SKM-1 (cell line): Measurements from ENCODE around the gene SUMO1.

ENCODE experiments used
- DNase-seq: peaks from one replicate; lab custom pipeline; 2025; ENCODE audit not compliant: unreplicated experiment; lab: John Stamatoyannopoulos, UW

Gene SUMO1

GRCh38 chr2:202201220-202202160 is 36.9 kb downstream of the SUMO1 start:
- no peak for DNase-seq

GRCh38 chr2:202196727-202197126 is 41.7 kb downstream of the SUMO1 start:
- DNase-seq: peak; percentile 58

GRCh38 chr2:202194418-202194817 is 44.0 kb downstream of the SUMO1 start:
- DNase-seq: no peak

GRCh38 chr2:202193881-202194353 is 44.5 kb downstream of the SUMO1 start:
- DNase-seq: no peak

GRCh38 chr2:202193305-202193704 is 45.1 kb downstream of the SUMO1 start:
- no peak for DNase-seq

GRCh38 chr2:202187570-202187969 is 50.8 kb downstream of the SUMO1 start:
- DNase-seq: no peak

- no peak for DNase-seq
These were observed 51.7 kb downstream of the SUMO1 start for GRCh38 chr2:202186641-202187202.

GRCh38 chr2:202185156-202185555 is 53.2 kb downstream of the SUMO1 start:
- DNase-seq: no peak

- DNase-seq: no peak
These were observed 53.8 kb downstream of the SUMO1 start for GRCh38 chr2:202184557-202184956.

GRCh38 chr2:202178346-202178958 is 59.9 kb downstream of the SUMO1 start:
- DNase-seq: peak; percentile 43

- DNase-seq: no peak
These were observed 65.8 kb downstream of the SUMO1 start for GRCh38 chr2:202172439-202173211.

- no peak for DNase-seq
These were observed 67.1 kb downstream of the SUMO1 start for GRCh38 chr2:202171241-202171825.

- DNase-seq: no peak
These were observed 68.5 kb downstream of the SUMO1 start for GRCh38 chr2:202169832-202170424.

GRCh38 chr2:202169131-202169530 is 69.3 kb downstream of the SUMO1 start:
- no peak for DNase-seq

- DNase-seq: no peak
These were observed 72.5 kb downstream of the SUMO1 start for GRCh38 chr2:202165945-202166344.

GRCh38 chr2:202165208-202165607 is 73.2 kb downstream of the SUMO1 start:
- no peak for DNase-seq

- no peak for DNase-seq
These were observed 74.0 kb downstream of the SUMO1 start for GRCh38 chr2:202164411-202164810.

GRCh38 chr2:202161151-202161835 is 77.1 kb downstream of the SUMO1 start:
- DNase-seq: no peak

GRCh38 chr2:202158796-202159195 is 79.6 kb downstream of the SUMO1 start:
- no peak for DNase-seq
